ENCODE results near the gene CDKAL1. TPM values are rescaled to one million over a fixed set of nuclear protein-coding genes. Genes with fewer than 3 reads are reported as not detected.

Gene CDKAL1
- total and polyA plus RNA-seq, 10 of the 15 experiments (the other 5 are each of a cell fraction or from before 2014, with no cell fraction given) = 10.7 to 26.9 (median 17.3) TPM

GRCh38 chr6:20936949-20937348 lies 402.7 kb downstream of the CDKAL1 start (continued):
- TF ChIP-seq ZBTB11 (CRISPR knock-in tag; IDR thresholded peaks at IDR 0.05) (no peak), NR2F1 (conservative IDR thresholded peaks at IDR 0.05) (no peak), IKZF1 (conservative IDR thresholded peaks at IDR 0.05) (no peak), ZNF384 (IDR thresholded peaks at IDR 0.05; ENCODE audit: borderline replicate concordance, low read depth, low read length) (no peak), SRF (IDR thresholded peaks at IDR 0.05; ENCODE audit: low read depth in 2 of 2, low read length in 2 of 2) (no peak), MEF2B (IDR thresholded peaks at IDR 0.05; ENCODE audit: partially characterized antibody, poor library complexity, severe bottlenecking) (no peak), JUNB (IDR thresholded peaks at IDR 0.05) (no peak), SUZ12 (IDR thresholded peaks at IDR 0.05; ENCODE audit: unreplicated experiment) (no peak), HDAC2 (IDR thresholded peaks at IDR 0.05) (no peak), CBX5 (IDR thresholded peaks at IDR 0.05; ENCODE audit: low read depth) (no peak), MAX (IDR thresholded peaks at IDR 0.05; ENCODE audit: low read depth, low read length) (no peak)
